Neural progenitor cell (in vitro differentiated cells): ENCODE data around the gene TMEM266. TPM values are rescaled to one million over a fixed set of nuclear protein-coding genes. Genes with fewer than 3 reads are reported as not detected.
"Not testable (repeated sequence)": the region's sequence is repeated elsewhere in the genome, so short reads cannot be mapped to it uniquely, and the experiment has no call there.

Source experiments
- DNase-seq: peaks from one replicate; pipeline ENCODE4 v3.0.0-alpha.2; 2016; ENCODE audit warnings: low spot score
- H2AFZ ChIP-seq: fragments of 200-600 bp; sonication (generic); replicated peaks from 2 replicates; pipeline ENCODE4 v1.6.1; 2016; ENCODE audit warnings: antibody characterized with exemption
- H3F3A ChIP-seq: fragments of 200-600 bp; sonication (generic); 2 replicates; pipeline ENCODE4 v1.6.1; 2016; ENCODE audit warnings: antibody characterized with exemption, low read depth
- H3K27ac ChIP-seq: fragments of 200-600 bp; sonication (generic); 2 replicates; pipeline ENCODE4 v1.5.1; 2016; ENCODE audit warnings: mild to moderate bottlenecking
- H3K27me3 ChIP-seq: fragments of 200-600 bp; sonication (generic); 2 replicates; pipeline ENCODE4 v1.6.1; 2016; ENCODE audit warnings: mild to moderate bottlenecking, moderate library complexity
- H3K36me3 ChIP-seq: fragments of 200-600 bp; sonication (generic); 2 replicates; pipeline ENCODE4 v1.5.1; 2016
- H3K4me1 ChIP-seq: fragments of 200-600 bp; sonication (generic); 2 replicates; pipeline ENCODE4 v1.6.1; 2016; ENCODE audit warnings: mixed run types
- H3K4me2 ChIP-seq: fragments of 200-600 bp; sonication (generic); 2 replicates; pipeline ENCODE4 v1.6.1; 2016
- H3K4me3 ChIP-seq: fragments of 200-600 bp; sonication (generic); 2 replicates; pipeline ENCODE4 v1.5.1; 2016
- H3K79me2 ChIP-seq: fragments of 200-600 bp; sonication (generic); 2 replicates; pipeline ENCODE4 v1.6.1; 2016; ENCODE audit warnings: low read depth
- H3K9ac ChIP-seq: fragments of 200-600 bp; sonication (generic); 2 replicates; pipeline ENCODE4 v1.6.1; 2016
- H3K9me3 ChIP-seq: fragments of 200-600 bp; sonication (generic); 2 replicates; pipeline ENCODE4 v1.5.1; 2016; ENCODE audit warnings: low read depth
- H4K20me1 ChIP-seq: fragments of 200-600 bp; sonication (generic); 2 replicates; pipeline ENCODE4 v1.6.1; 2016; ENCODE audit warnings: low read depth
- H3K27ac Mint-ChIP-seq: 3 replicates; pipeline ENCODE4 v1.8.0; 2021; ENCODE audit warnings: mixed read lengths
- H3K27me3 Mint-ChIP-seq: 2 replicates; pipeline ENCODE4 v1.8.0; 2022; ENCODE audit warnings: low read depth, mild to moderate bottlenecking, inconsistent platforms, moderate library complexity, mixed read lengths; ENCODE audit not compliant: insufficient read depth
- H3K36me3 Mint-ChIP-seq: 3 replicates; pipeline ENCODE4 v1.8.0; 2021; ENCODE audit warnings: mixed read lengths
- H3K4me1 Mint-ChIP-seq: 3 replicates; pipeline ENCODE4 v1.8.0; 2021; ENCODE audit warnings: mixed read lengths
- H3K4me3 Mint-ChIP-seq: 3 replicates; pipeline ENCODE4 v1.8.0; 2021; ENCODE audit warnings: mild to moderate bottlenecking, moderate library complexity, mixed read lengths
- H3K9me3 Mint-ChIP-seq: 3 replicates; pipeline ENCODE4 v1.8.0; 2020; ENCODE audit warnings: mixed read lengths
- EZH2 ChIP-seq: fragments of 200-600 bp; sonication (generic); IDR thresholded peaks from 2 replicates; pipeline ENCODE4 v1.6.1; 2017; ENCODE audit warnings: antibody characterized with exemption, mild to moderate bottlenecking, moderate library complexity
- EZH2phosphoT487 ChIP-seq: fragments of 200-600 bp; sonication (generic); IDR thresholded peaks from 2 replicates; pipeline ENCODE4 v1.6.1; 2017; ENCODE audit warnings: antibody characterized with exemption
- total RNA-seq: library from RNA; depleted of rRNA; stranded (reverse); fragments of >200 nt; gene quantifications from 2 replicates; pipeline ENCODE4 v1.2.3, GENCODE V29; 2015; ENCODE audit warnings: low replicate concordance
- TF ChIP-seq, protein P1 (sequence below): fragments of 200-600 bp; sonication (generic); IDR thresholded peaks from 2 replicates; pipeline ENCODE4 v1.5.1; 2017; ENCODE audit warnings: antibody characterized with exemption, mild to moderate bottlenecking

The TMEM266 gene, protein sequence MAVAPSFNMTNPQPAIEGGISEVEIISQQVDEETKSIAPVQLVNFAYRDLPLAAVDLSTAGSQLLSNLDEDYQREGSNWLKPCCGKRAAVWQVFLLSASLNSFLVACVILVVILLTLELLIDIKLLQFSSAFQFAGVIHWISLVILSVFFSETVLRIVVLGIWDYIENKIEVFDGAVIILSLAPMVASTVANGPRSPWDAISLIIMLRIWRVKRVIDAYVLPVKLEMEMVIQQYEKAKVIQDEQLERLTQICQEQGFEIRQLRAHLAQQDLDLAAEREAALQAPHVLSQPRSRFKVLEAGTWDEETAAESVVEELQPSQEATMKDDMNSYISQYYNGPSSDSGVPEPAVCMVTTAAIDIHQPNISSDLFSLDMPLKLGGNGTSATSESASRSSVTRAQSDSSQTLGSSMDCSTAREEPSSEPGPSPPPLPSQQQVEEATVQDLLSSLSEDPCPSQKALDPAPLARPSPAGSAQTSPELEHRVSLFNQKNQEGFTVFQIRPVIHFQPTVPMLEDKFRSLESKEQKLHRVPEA
- total RNA-seq: 0.43 and 1.1 TPM in 2 replicates

DNA sequence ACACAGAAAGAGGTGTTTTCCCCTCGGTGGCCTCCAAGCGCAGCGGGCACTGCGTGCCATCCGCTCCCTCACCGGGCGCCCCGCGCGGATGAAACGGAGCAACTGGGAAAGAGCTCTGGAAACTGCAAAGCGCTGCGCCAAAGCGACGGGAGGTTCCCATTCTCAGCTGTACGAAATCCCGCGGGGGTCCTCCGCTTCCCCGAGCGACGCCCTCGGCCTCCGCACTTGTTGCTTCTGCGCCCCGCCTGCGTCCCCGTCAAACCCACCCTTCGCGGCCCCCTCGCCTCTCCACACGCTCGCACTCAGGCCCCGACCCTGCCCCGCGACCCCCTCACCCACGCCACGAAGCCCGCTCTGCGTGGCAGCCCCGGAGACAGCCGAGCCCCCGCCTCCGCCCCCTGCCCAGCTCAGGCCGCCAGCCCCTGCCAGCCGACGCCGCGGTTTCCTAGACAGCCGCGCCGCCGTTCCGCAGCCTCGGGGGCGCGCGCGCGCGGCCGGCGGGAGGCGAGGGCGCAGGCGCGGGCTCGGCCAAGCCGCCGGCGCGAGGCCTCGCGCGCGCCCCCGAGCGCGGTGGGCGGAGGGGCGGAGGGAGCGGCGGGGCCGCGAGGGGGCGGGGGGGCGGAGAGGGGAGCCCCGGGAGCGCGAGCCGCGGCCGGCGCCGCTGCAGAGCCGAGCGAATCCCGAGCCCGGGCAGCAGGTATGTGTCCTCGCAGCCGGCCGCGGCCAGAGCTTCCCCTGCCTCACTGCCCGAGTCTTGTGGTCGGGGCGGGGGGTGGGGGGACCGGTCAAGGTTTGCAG, at the start of gene TMEM266:
Gene TMEM266, plus strand, starts transcription at position 666 of the 798 bp plus-strand sequence. CDS start 74,279 bp downstream, outside the sequence.
- DNase-seq: peak; percentile 96
- no peaks in the 10 kb centered on the region for H3K9me3 Mint-ChIP-seq
- Histone ChIP-seq H3K4me3 (peak within 1 kb of the TSS; percentile 80), H3K27ac (no peak within 1 kb of the TSS), H3K9ac (no peak within 1 kb of the TSS), H3K36me3 (no peaks in the 10 kb centered on the region), H3K27me3 (peaks cover 62% of the 10 kb centered on the region), H3K4me2 (peak within 1 kb of the TSS; percentile 87), H3K4me1 (peaks cover 13% of the 10 kb centered on the region), H4K20me1 (no peaks in the 10 kb centered on the region), H3K79me2 (no peaks in the 10 kb centered on the region), H3K9me3 (no peaks in the 10 kb centered on the region), H2AFZ (peak within 1 kb of the TSS; percentile 77), H3F3A (peaks cover 21% of the 10 kb centered on the region)
- no peak within 1 kb of the TSS for H3K27ac Mint-ChIP-seq
- peaks cover 6% of the 10 kb centered on the region for H3K4me1 Mint-ChIP-seq
- H3K4me3 Mint-ChIP-seq: peak within 1 kb of the TSS; percentile 88
- no peak for TF ChIP-seq EZH2phosphoT487
- TF ChIP-seq, protein P1, sequence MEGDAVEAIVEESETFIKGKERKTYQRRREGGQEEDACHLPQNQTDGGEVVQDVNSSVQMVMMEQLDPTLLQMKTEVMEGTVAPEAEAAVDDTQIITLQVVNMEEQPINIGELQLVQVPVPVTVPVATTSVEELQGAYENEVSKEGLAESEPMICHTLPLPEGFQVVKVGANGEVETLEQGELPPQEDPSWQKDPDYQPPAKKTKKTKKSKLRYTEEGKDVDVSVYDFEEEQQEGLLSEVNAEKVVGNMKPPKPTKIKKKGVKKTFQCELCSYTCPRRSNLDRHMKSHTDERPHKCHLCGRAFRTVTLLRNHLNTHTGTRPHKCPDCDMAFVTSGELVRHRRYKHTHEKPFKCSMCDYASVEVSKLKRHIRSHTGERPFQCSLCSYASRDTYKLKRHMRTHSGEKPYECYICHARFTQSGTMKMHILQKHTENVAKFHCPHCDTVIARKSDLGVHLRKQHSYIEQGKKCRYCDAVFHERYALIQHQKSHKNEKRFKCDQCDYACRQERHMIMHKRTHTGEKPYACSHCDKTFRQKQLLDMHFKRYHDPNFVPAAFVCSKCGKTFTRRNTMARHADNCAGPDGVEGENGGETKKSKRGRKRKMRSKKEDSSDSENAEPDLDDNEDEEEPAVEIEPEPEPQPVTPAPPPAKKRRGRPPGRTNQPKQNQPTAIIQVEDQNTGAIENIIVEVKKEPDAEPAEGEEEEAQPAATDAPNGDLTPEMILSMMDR: peak; percentile 40
- peaks cover 7% of the 10 kb centered on the region for H3K27me3 Mint-ChIP-seq
- H3K36me3 Mint-ChIP-seq: no peaks in the 10 kb centered on the region

DNA sequence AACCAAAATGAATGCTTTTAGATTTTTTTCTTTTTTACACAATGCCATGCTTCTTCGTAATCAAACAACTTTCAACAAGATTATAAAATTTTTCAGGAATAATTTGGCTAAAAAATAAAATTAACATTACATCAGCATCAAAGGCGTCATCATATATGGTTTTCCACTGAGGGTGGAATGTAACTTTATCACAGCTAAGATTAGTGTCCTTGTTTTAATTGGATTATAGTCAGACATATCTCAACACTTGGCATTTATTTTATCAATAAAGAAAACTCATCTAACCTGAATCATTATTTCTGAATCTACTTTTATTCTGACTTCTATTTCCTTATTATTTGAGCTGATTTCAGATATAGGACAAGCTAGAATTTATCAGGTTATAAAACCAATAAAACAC, 49.2 kb upstream of the TMEM266 start:
- no peaks in the 10 kb centered on the region for H3K9me3 ChIP-seq
- no peak for TF ChIP-seq EZH2phosphoT487
- TF ChIP-seq, protein P1: no peak
- TF ChIP-seq EZH2: no peak
- H3K36me3 ChIP-seq: no peaks in the 10 kb centered on the region
- H3K4me2 ChIP-seq: no peak overlapping the region
- peaks cover 3% of the 10 kb centered on the region for H3K9me3 Mint-ChIP-seq
- H3K27ac ChIP-seq: no peak overlapping the region
- H2AFZ ChIP-seq: no peak overlapping the region
- no peak overlapping the region for H3K4me3 Mint-ChIP-seq
- H3K4me3 ChIP-seq: no peak overlapping the region
- H3K27me3 Mint-ChIP-seq: peaks cover 3% of the 10 kb centered on the region
- no peaks in the 10 kb centered on the region for H3K36me3 Mint-ChIP-seq
- no peaks in the 10 kb centered on the region for H3K4me1 ChIP-seq
- no peaks in the 10 kb centered on the region for H4K20me1 ChIP-seq
- DNase-seq: no peak
- no peaks in the 10 kb centered on the region for H3K79me2 ChIP-seq
- no peaks in the 10 kb centered on the region for H3K4me1 Mint-ChIP-seq
- H3K27me3 ChIP-seq: no peaks in the 10 kb centered on the region
- no peak overlapping the region for H3K27ac Mint-ChIP-seq
- H3K9ac ChIP-seq: no peak overlapping the region
- peaks cover 6% of the 10 kb centered on the region for H3F3A ChIP-seq

DNA sequence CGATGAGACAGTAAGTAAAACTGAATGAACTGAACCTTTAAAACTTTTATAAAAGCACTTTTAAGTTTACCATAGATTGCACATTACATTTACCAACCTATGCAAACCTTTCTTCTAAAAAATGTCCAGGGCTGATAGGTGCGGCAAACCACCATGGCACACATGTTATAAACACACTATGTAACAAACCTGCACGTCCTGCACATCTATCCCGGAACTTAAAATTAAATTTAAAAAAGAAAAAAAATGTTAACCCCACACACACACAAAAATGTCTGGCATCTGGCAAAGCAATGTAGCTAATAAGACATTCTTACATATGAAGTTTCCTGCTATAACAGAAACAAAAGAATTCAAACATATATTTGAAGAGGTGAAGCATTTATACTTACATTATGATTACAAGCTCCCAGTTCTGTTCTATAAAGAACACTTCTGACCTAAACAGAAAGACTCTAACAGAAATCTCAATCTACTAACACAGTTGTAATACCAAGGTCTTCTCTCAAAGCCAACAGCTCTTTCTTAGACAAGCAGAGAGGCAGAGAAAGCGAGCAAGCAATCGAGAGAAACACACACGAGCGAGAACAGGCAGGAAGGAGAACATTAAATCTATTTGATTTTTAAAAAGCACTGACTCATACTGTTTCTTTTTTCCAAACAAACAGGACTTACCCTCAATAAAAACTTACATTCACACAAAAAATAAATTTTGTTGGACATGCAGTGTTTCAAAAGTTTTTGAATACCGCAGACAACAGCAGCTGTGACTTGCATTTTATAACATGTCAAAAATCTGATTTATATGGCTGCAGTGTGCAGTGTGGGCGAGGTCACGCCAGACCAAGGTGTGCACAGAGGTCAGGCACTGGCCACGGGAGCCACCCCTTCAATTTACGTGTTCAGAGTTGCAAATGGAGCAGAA, 47.9 kb upstream of the TMEM266 start, which contains the start of gene NRG4:
Gene NRG4, minus strand, starts transcription at position 798 of the 925 bp plus-strand sequence. CDS start 1,194 bp downstream, outside the sequence.
- Mint-ChIP-seq H3K27ac (no peak within 1 kb of the TSS), H3K4me3 (no peak within 1 kb of the TSS), H3K36me3 (no peaks in the 10 kb centered on the region), H3K27me3 (peaks cover 3% of the 10 kb centered on the region), H3K9me3 (peaks cover 13% of the 10 kb centered on the region), H3K4me1 (no peaks in the 10 kb centered on the region)
- Histone ChIP-seq H3K4me2 (no peak within 1 kb of the TSS), H3K4me1 (no peaks in the 10 kb centered on the region), H3K4me3 (no peak within 1 kb of the TSS), H3K27me3 (no peaks in the 10 kb centered on the region), H3K79me2 (no peaks in the 10 kb centered on the region), H3F3A (peaks cover 6% of the 10 kb centered on the region), H3K36me3 (no peaks in the 10 kb centered on the region), H3K27ac (no peak within 1 kb of the TSS), H2AFZ (peak within 1 kb of the TSS; percentile 55), H3K9ac (no peak within 1 kb of the TSS), H3K9me3 (peaks cover 8% of the 10 kb centered on the region), H4K20me1 (no peaks in the 10 kb centered on the region)
- DNase-seq: no peak
- TF ChIP-seq, protein P1: no peak
- no peak for TF ChIP-seq EZH2
- no peak for TF ChIP-seq EZH2phosphoT487

DNA sequence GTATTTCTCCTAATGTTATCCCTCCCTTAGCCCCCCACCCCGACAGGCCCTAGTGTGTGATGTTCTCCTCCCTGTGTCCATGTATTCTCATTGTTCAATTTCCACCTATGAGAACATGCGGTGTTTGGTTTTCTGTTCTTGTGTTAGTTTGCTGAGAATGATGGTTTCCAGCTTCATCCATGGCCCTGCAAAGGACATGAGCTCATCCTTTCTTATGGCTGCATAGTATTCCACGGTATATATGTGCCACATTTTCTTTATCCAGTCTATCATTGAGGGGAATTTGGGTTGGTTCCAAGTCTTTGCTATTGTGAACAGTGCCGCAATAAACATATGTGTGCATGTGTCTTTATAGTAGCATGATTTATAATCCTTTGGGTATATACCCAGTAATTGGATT, 46.3 kb upstream of the TMEM266 start:
- not testable (repeated sequence) for H3K27me3 Mint-ChIP-seq, H3K36me3 Mint-ChIP-seq, H2AFZ ChIP-seq, H3K4me3 ChIP-seq, H3K79me2 ChIP-seq, H3K4me1 Mint-ChIP-seq, H3F3A ChIP-seq, H3K9ac ChIP-seq, H3K4me3 Mint-ChIP-seq, H3K4me2 ChIP-seq, H3K9me3 ChIP-seq, H3K27ac ChIP-seq, DNase-seq, H4K20me1 ChIP-seq, H3K27ac Mint-ChIP-seq, H3K27me3 ChIP-seq, H3K36me3 ChIP-seq, H3K4me1 ChIP-seq
- H3K9me3 Mint-ChIP-seq: peaks cover 21% of the 10 kb centered on the region
